Left ventricle myocardium inferior (tissue), 1 donor: ENCODE data around the gene DPT. TPM values are rescaled to one million over a fixed set of nuclear protein-coding genes. Genes with fewer than 3 reads are reported as not detected.

Experiments
- DNase-seq: peaks from one replicate; pipeline ENCODE4 v3.0.0-alpha.2; 2020
- H3K27ac ChIP-seq: fragments of 200-600 bp; replicated peaks from 2 replicates; pipeline ENCODE4 v1.8.0; 2021
- H3K27me3 ChIP-seq: fragments of 200-600 bp; 2 replicates; pipeline ENCODE4 v1.8.0; 2021; ENCODE audit warnings: low read depth
- H3K36me3 ChIP-seq: fragments of 200-600 bp; 2 replicates; pipeline ENCODE4 v1.8.0; 2021
- H3K4me1 ChIP-seq: fragments of 200-600 bp; 2 replicates; pipeline ENCODE4 v1.8.0; 2021
- H3K4me3 ChIP-seq: fragments of 200-600 bp; 2 replicates; pipeline ENCODE4 v1.8.0; 2021; ENCODE audit warnings: mild to moderate bottlenecking, moderate library complexity
- H3K9me3 ChIP-seq: fragments of 200-600 bp; replicated peaks from 2 replicates; pipeline ENCODE4 v1.8.0; 2021
- CTCF ChIP-seq: fragments of 200-600 bp; IDR thresholded peaks from 2 replicates; pipeline ENCODE4 v1.8.0; 2021; ENCODE audit warnings: antibody characterized with exemption, mild to moderate bottlenecking, borderline replicate concordance
- intact Hi-C: fragments of 100-400 bp; cut with micrococcal nuclease; formaldehyde crosslinking; loops from one replicate; pipeline ENCODE4 v1.11.0; 2022
- total RNA-seq: library from RNA; stranded (reverse); fragmentation: NEBNext Ultra II Directional; extraction: Animal tissue kit (Norgen Biotek cat#: 25700); gene quantifications from one replicate; pipeline ENCODE4 v1.2.1, GENCODE V29; 2021
- donor health status: DM: no; HTN: yes; CAD: no; lungs with severe emphysema.

The DPT gene
- total RNA-seq, 1 donor from 2014 or later = 45.6 TPM

GRCh38 chr1:168691541-168691940 lies 37.5 kb downstream of the DPT start:
- Histone ChIP-seq H3K27ac (no peak overlapping the region), H3K4me3 (no peak overlapping the region), H3K36me3 (no peaks in the 10 kb centered on the region), H3K4me1 (peaks cover 16% of the 10 kb centered on the region), H3K27me3 (no peaks in the 10 kb centered on the region), H3K9me3 (no peaks in the 10 kb centered on the region)
- TF ChIP-seq CTCF = no peak
- intact Hi-C loops = no loop called here
- no peak for DNase-seq

- DNase-seq = no peak
- H3K27me3 ChIP-seq = no peaks in the 10 kb centered on the region
- H3K36me3 ChIP-seq = no peaks in the 10 kb centered on the region
- no peaks in the 10 kb centered on the region for H3K9me3 ChIP-seq
- intact Hi-C loops = no loop called here
- H3K4me1 ChIP-seq = peaks cover 16% of the 10 kb centered on the region
- TF ChIP-seq CTCF = no peak
- no peak overlapping the region for H3K27ac ChIP-seq
- H3K4me3 ChIP-seq = no peak overlapping the region
Measured at GRCh38 chr1:168689726-168690602, 39.0 kb downstream of the DPT start.

GRCh38 chr1:168689327-168689657 lies 39.7 kb downstream of the DPT start:
- Histone ChIP-seq H3K27me3 (no peaks in the 10 kb centered on the region), H3K27ac (no peak overlapping the region), H3K4me1 (peaks cover 16% of the 10 kb centered on the region), H3K4me3 (no peak overlapping the region), H3K9me3 (no peaks in the 10 kb centered on the region), H3K36me3 (no peaks in the 10 kb centered on the region)
- DNase-seq = no peak
- intact Hi-C loops = no loop called here
- TF ChIP-seq CTCF = no peak

GRCh38 chr1:168688644-168689326 lies 40.2 kb downstream of the DPT start:
- H3K4me3 ChIP-seq = no peak overlapping the region
- TF ChIP-seq CTCF = no peak
- H3K27ac ChIP-seq = no peak overlapping the region
- peaks cover 16% of the 10 kb centered on the region for H3K4me1 ChIP-seq
- no peaks in the 10 kb centered on the region for H3K9me3 ChIP-seq
- DNase-seq = no peak
- H3K27me3 ChIP-seq = no peaks in the 10 kb centered on the region
- intact Hi-C loops = no loop called here
- no peaks in the 10 kb centered on the region for H3K36me3 ChIP-seq

GRCh38 chr1:168687816-168688215 lies 41.2 kb downstream of the DPT start:
- H3K27ac ChIP-seq = no peak overlapping the region
- peaks cover 16% of the 10 kb centered on the region for H3K4me1 ChIP-seq
- intact Hi-C loops = no loop called here
- H3K36me3 ChIP-seq = no peaks in the 10 kb centered on the region
- no peaks in the 10 kb centered on the region for H3K27me3 ChIP-seq
- H3K9me3 ChIP-seq = no peaks in the 10 kb centered on the region
- no peak overlapping the region for H3K4me3 ChIP-seq
- DNase-seq = no peak
- no peak for TF ChIP-seq CTCF
